ENCODE data around the gene TBC1D13.
"Not testable (repeated sequence)": the region's sequence is repeated elsewhere in the genome, so short reads cannot be mapped to it uniquely, and the experiment has no call there.

The TBC1D13 gene

DNA sequence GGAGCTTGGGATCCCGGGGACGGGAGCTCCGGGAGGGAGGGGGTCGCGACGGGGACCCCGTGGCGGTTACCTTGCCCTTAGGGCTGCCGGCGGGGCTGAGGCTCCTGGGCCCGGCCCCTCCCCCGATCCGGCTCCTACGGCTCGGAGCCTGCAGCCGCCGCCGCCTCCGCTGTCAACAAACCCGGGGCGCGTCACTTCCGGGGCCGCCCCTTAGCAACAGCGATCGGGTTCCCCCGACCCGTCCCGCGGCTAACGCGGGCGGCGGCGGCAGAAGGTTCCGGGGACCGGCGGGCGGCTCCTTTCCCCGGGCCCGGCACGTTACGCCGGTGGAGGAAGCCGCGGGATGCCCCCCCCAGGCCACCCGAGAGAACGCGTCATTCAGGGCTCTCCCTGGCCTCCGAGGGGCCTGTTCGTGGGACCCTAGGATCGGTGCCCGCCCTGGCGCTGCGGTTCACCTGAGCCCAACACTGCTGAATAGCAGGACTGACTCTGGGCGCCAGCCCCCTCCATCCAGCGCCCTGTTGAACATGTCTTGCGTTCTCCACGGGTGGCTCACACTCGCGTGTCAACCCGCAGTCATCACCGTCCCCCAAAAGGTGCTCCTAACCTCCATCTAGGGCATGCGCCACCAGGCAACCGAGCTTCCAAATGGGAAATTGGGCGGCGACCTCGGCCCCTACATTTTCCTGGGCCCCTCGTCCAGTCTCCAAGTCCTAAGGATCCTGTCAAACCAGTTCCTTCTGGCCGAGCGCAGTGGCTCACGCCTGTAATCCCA lies 15.1 kb upstream of the TBC1D13 start, which contains the start of gene ZER1:
Gene ZER1, minus strand, starts transcription at position 183 of the 775 bp plus-strand sequence. CDS start 16,362 bp downstream, outside the sequence.
- FAIRE-seq = no peak
- peak; percentile 98 for DNase-seq (ENCODE audit: insufficient read length, low spot score)
- TF ChIP-seq POLR2A (IDR thresholded peaks at IDR 0.05; ENCODE audit: low read depth, low read length) = no peak; the same call in 1 of the 2 replicates

DNA sequence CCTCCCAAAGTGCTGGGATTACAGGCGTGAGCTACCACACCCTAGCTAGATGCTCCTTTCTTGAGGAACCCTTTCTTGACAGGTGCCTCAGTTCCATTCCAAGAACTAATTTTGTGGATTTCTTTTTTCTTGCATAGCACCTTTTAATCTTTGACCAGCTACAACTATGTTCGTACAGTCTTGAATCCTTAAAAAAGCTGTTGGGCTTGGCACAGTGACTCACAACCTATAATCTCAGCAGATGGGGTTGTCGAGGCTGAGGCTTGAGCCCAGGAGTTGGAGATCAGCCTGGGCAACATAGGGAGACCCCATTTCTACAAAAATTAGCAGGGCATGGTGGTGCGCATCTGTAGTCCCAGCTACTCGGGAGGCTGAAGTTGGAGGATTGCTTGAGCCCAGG lies 14.0 kb upstream of the TBC1D13 start:
- TF ChIP-seq POLR2A (IDR thresholded peaks at IDR 0.05; ENCODE audit: low read depth, low read length) = no peak
- FAIRE-seq (no peak), DNase-seq (ENCODE audit: insufficient read length, low spot score) (no peak)

DNA sequence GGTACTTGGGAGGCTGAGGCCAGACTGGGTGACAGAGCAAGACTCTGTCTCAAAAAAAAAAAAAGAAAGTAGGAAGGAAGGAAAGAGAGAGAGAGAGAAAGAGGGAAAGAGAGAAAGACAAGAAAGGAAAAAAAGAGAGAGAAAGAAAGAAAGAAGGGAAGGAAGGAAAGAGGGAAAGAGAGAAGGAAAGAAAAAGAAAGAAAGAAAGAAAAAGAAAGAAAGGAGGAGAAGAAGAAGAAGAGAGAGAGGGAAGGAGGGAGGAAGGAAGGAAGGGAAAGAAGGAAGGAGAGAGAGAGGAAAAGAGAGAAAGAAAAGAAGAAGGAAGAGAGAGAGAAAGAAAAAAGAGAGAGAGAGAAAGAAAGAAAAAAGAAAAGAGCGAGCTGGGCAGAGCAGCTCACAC lies 12.2 kb upstream of the TBC1D13 start:
- DNase-seq (ENCODE audit: insufficient read length, low spot score) (no peak), FAIRE-seq (no peak)
- no peak for TF ChIP-seq POLR2A (IDR thresholded peaks at IDR 0.05; ENCODE audit: low read depth, low read length)

DNA sequence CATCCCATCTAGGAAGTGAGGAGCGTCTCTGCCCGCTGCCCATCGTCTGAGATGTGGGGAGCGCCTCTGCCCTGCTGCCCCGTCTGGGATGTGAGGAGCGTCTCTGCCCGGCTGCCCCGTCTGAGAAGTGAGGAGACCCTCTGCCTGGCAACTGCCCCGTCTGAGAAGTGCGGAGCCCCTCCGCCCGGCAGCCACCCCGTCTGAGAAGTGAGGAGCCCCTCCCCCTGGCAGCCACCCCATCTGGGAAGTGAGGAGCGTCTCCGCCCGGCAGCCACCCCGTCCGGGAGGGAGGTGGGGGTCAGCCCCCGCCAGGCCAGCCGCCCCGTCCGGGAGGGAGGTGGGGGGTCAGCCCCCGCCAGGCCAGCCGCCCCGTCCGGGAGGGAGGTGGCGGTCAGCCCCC lies 7.0 kb upstream of the TBC1D13 start:
- not testable (repeated sequence) for DNase-seq (ENCODE audit: insufficient read length, low spot score); FAIRE-seq

DNA sequence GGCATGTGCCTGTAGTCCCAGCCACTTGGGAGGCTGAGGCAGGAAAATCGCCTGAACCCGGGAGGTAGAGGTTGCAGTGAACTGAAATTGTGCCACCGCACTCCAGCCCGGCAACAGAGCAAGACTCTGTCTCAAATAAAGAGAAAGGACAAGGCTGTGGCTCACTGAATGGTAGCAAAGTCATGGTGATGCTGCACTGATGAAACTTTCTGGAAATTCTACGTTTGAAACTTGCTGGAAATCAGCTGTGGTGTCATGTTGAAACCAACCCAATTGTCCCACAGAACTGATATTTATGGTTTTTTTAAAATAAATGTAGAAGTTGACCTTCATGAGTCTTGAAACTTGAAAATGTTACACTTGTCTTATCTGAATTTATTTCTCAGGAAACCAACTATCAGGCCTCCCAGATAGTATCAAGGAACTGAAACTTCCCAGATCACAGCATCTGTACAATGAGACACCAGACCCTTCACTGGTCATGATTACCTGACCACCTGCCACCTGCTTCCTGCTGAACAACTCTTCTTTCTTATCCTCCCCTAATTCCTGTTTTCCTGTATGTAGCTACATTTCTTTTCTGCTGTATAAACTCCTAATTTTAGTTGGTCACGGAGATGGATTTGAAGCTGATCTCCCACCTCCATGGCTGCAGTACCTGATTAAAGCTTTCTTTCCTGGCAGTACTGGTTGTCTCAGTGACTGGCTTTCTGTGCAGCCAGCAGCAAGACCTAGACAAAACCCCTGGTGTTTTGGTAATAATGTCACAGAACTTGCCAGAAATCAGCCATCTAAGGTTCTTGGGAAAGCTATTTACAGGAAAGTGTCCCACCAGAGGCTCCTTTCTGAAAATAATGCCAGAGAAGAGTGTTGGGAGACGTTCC lies 5.6 kb upstream of the TBC1D13 start:
- no peak for DNase-seq (ENCODE audit: insufficient read length, low spot score)
- no peak for FAIRE-seq
- no peak for TF ChIP-seq POLR2A (IDR thresholded peaks at IDR 0.05; ENCODE audit: low read depth, low read length)

DNA sequence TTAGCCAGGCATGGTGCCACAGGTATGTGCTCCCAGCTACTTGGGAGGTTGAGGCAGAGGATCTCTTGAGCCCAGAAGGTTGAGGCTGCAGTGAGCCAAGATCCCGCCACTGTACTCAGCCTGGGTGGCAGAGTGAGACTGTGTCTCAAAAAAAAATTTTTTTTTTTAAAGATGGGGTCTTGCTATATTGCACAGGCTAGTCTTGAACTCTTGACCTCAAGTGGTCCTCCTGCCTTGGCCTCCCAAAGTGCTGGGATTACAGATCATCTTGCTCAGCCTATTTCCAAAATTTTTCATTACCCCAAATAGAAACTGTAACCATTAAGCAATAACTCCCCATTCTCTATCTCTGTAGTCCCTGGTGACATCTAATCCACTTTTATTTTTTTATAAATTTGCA lies 4.4 kb upstream of the TBC1D13 start:
- FAIRE-seq = no peak
- no peak for TF ChIP-seq POLR2A (IDR thresholded peaks at IDR 0.05; ENCODE audit: low read depth, low read length)
- no peak for DNase-seq (ENCODE audit: insufficient read length, low spot score)

DNA sequence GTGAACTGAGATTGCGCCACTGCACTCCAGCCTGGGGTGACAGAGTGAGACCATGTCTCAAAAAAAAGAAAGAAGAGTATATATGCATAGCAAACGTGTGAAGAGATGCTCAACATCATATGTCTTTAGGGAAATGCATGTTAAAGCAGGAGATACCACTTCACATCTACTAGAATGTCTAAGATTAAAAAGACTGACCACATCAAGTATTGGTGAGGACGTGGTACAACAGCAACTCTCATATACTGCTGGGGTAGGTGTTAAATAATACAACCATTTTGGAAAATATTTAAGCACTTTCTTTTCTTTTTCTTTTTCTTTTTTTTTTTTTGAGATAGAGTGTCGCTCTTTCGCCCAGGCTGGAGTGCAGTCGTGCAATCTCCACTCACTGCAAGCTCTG lies 1.6 kb upstream of the TBC1D13 start:
- TF ChIP-seq POLR2A (IDR thresholded peaks at IDR 0.05; ENCODE audit: low read depth, low read length) = no peak
- DNase-seq (ENCODE audit: insufficient read length, low spot score) (no peak), FAIRE-seq (no peak)

DNA sequence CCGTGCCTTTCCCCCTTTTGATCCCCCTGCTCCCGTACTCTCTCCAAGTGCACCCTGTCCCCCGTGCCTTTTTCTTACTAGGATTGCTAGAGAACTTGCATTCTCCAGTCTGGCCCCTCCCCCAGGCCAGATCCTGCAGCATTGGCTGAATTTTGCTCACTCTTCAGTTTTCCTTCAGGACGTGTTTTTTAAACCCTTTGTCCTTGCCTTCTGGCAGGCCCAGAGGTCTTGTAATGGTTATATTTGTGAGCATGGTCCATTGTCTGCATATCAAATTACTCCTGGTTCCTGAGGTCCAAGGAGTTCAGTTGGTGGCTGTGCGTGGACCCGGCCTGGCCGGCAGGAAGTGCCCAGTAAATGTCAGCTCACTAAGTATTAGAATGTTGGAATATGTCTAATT lies 606 bp downstream of the TBC1D13 start:
- DNase-seq (ENCODE audit: insufficient read length, low spot score) (peak; percentile 32), FAIRE-seq (no peak)
- no peak for TF ChIP-seq POLR2A (IDR thresholded peaks at IDR 0.05; ENCODE audit: low read depth, low read length)

DNA sequence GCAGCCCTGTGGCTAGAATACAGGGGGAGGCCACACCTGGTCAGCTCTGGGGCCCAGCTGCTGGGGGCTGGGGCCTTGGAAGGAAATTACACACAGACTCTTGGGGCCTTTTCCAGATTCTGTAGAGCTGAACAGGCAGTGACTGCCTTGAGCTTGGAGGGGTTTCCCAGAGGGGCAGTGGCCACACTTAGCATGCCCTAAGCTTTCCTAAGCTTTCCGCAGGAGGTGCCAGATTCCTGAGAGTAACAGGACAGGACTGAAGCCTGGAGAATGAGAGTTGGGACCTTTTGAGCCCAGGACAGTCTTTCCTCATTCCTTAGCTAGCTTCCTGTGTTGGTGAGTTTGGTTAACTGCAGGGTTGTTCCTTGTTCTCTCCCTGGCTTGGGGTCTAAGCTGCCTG lies 1.4 kb downstream of the TBC1D13 start:
- no peak for TF ChIP-seq POLR2A (IDR thresholded peaks at IDR 0.05; ENCODE audit: low read depth, low read length)
- no peak for FAIRE-seq
- DNase-seq (ENCODE audit: insufficient read length, low spot score) = no peak

DNA sequence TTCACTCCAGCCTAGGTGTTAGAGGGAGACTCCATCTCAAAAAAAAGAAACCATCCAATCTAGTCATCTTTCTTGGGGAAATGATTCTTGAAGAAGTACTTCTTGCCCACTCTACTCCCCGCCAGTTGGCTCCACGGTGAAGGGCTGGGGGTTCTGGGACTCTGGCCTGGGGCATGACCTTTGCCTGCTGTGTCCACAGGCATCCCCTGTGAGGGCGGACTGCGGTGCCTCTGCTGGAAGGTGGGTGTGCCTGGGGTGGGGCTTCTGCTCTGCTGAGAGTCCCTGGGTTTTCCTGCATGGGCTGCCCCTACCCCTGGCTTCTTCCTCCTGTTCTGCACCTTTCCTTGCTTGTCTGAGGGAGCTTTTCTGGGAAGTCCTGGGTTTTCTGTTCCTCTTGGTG lies 3.5 kb downstream of the TBC1D13 start:
- FAIRE-seq = no peak
- no peak for TF ChIP-seq POLR2A (IDR thresholded peaks at IDR 0.05; ENCODE audit: low read depth, low read length)
- no peak for DNase-seq (ENCODE audit: insufficient read length, low spot score)

DNA sequence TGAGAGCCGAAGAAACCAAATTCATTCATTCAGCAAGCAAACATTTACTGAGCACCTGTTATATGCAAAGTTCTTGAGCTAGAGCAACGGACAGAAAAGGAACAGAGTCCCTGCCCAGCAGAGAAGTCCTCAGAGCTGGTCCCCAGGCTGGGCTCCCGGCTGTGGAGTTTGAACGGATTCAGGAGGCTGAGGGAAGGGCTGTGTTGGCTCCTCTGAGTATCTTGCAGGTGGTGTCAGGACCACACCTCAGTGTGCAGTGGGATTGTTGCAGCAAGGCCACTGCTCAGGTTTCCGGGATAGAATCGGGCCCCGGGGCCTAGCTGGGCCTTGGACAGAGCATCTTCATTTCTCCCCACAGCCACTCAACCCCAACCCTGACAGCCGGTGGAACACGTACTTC lies 5.1 kb downstream of the TBC1D13 start:
- DNase-seq (ENCODE audit: insufficient read length, low spot score) (no peak), FAIRE-seq (no peak)
- TF ChIP-seq POLR2A (IDR thresholded peaks at IDR 0.05; ENCODE audit: low read depth, low read length) = no peak

DNA sequence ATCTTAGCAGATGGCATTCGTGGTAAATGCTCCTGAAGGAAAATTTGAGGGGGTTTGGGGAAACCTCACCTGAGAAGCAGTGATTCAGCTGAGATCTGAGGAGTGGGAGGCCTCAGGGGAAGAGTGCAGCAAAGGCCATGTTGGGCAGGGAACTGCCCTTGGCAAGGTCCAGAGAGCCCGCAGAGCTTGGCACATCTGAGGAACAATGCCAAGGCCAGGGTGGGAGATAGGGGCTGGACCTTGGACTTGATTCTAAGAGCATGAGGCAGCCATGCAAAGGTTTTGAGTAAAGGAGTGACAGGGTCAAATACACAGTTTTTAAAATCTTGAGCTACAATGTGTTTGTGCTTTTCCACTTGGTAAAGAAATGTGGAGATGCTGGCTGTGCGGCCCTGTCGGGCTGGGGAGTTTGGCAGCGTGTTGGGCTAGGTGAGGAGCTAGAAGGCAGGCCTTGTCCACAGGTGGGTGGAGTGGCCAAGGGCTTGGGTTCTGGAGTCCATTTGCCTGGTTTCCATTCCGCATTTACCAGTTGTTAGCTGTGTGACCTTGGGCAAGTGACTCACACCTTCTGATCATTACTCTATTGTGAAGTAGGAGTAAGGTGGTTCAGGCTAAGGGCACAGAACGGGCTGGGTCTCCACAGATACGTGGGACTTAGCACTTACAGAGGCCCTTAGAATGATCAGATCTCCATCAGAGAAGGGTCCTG lies 6.1 kb downstream of the TBC1D13 start:
- DNase-seq (ENCODE audit: insufficient read length, low spot score) (no peak), FAIRE-seq (no peak)
- no peak for TF ChIP-seq POLR2A (IDR thresholded peaks at IDR 0.05; ENCODE audit: low read depth, low read length)

DNA sequence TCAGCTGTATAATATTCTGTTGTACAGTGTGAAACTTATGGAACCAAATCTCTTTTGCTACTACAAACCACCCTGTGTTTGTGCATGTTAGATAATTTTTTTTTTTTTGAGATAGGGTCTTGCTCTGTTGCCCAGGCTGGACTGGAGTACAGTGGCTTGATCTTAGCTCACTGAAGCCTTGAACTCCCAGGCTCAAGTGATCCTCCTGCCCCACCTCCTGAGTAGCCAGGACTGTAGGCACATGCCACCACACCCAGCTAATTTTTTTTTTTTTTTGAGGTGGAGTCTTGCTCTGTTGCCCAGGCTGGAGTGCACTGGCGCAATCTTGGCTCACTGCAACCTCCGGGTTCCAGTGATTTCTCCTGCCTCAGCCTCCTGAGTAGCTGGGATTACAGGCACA lies 7.9 kb downstream of the TBC1D13 start:
- DNase-seq (ENCODE audit: insufficient read length, low spot score); FAIRE-seq: not testable (repeated sequence)

DNA sequence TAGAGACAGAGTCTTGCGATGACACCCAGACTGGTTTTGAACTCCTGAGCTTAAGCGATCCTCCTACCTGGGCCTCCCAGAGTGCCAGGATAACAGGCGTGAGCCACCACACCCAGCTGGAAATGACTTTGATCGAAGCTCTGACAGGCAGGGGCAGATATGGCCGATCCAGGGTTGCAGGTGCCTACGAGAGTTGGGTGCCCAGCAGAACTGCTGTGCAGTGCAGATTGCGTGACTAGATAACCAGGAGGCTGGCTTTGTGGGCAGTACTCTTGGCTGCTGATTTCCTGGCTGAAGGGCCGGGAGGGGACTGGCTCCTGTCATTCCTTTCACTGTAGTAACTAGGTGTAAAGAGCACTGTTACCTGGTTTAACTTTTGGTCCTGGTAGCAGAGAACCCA lies 11.8 kb downstream of the TBC1D13 start:
- no peak for TF ChIP-seq POLR2A (IDR thresholded peaks at IDR 0.05; ENCODE audit: low read depth, low read length)
- no peak for FAIRE-seq
- no peak for DNase-seq (ENCODE audit: insufficient read length, low spot score)
